ENCODE measurements around the gene CPNE7.

DNA sequence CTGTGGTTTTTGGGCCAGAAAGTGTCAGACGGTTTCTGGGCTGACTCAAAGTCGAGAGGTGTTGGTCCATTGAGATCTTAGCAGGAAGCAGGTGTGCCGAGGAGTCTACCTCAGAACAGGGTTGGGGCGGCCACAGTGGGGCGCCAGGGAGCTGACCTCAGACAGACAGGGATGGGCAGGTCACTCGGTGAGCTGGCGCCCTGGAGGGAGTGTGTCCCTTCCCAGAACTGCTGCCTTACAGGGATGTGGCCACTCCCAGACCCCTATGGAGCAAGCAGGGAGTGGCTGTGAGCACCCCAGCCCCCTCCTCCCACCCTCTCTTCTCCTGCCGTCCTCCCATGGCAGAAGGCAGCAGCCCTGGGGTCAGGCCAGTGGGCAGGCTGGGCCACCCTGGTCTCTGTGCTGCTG, 23.9 kb downstream of the CPNE7 start:
- TF ChIP-seq POLR2AphosphoS5 (IDR thresholded peaks at IDR 0.05) (no peak), MXI1 (conservative IDR thresholded peaks at IDR 0.05; ENCODE audit: poor library complexity, severe bottlenecking) (no peak), RAD21 (conservative IDR thresholded peaks at IDR 0.05) (no peak)
